ENCODE measurements around the gene MEI1. TPM values are rescaled to one million over a fixed set of nuclear protein-coding genes. Genes with fewer than 3 reads are reported as not detected.
A peak's percentile ranks its signal among the peaks of the same experiment; 100 is the strongest.
"Not testable (repeated sequence)": the region's sequence is repeated elsewhere in the genome, so short reads cannot be mapped to it uniquely, and the experiment has no call there.

The MEI1 gene
- total and polyA plus RNA-seq, 4 experiments from 2014 or later: 79.2 to 286 (median 118) TPM

- Histone ChIP-seq H3K27me3 (ENCODE audit: insufficient read depth, low read length) (no peaks in the 10 kb centered on the region), H3K36me3 (ENCODE audit: insufficient read depth, low read length) (peaks cover 52% of the 10 kb centered on the region)
- intact Hi-C loops (cut with micrococcal nuclease): no loop called here
Observed at GRCh38 chr22:41664490-41664889, 34.8 kb upstream of the MEI1 start.

GRCh38 chr22:41664951-41665350, 34.4 kb upstream of the MEI1 start:
- Histone ChIP-seq H3K4me1 (ENCODE audit: insufficient read depth, low read length) (peaks cover 14% of the 10 kb centered on the region), H3K9me3 (ENCODE audit: control insufficient read depth in 1 of 2, low read length in 2 of 2) (no peaks in the 10 kb centered on the region), H3K27me3 (ENCODE audit: insufficient read depth, low read length) (no peaks in the 10 kb centered on the region), H3K27ac (ENCODE audit: low read depth, low read length) (no peak overlapping the region), H3K36me3 (ENCODE audit: insufficient read depth, low read length) (peaks cover 50% of the 10 kb centered on the region), H3K4me3 (ENCODE audit: low read length in 2 of 2) (no peak overlapping the region)
- CTCF ChIA-PET (ENCODE audit: partially characterized antibody): interaction anchor here (1.0 to 5.8 kb wide), 7 partner anchors 9 to 276 kb away, joined by 3 to 59 read pairs (median 24); partner anchors contain the start of genes MEI1 and SNU13
- Mint-ChIP-seq H3K9me3 (no peaks in the 10 kb centered on the region), H3K27me3 (no peaks in the 10 kb centered on the region), H3K36me3 (peaks cover 25 to 53% of the 10 kb centered on the region in 2 donors), H3K27ac (peak overlapping the region; percentile 38 to 81 (median 64)), H3K4me3 (no peak overlapping the region), H3K4me1 (peaks cover 4 to 14% (median 12%) of the 10 kb centered on the region in 4 donors)
- intact Hi-C loops (cut with micrococcal nuclease): no loop called here
- DNase-seq: no peak
- POLR2A ChIA-PET (ENCODE audit: partially characterized antibody): interaction anchor here (1.0 to 3.3 kb wide), 3 partner anchors 16 to 116 kb away, joined by 3 to 36 read pairs (median 4); no protein-coding TSS in a partner anchor

More at GRCh38 chr22:41664490-41664889, 34.8 kb upstream of the MEI1 start:
- ChIA-PET CTCF (ENCODE audit: partially characterized antibody) (interaction anchor here (1.0 to 5.8 kb wide), 4 partner anchors 10 to 50 kb away, joined by 3 to 59 read pairs (median 28); partner anchors contain the start of gene MEI1), POLR2A (ENCODE audit: partially characterized antibody) (interaction anchor here (1.0 kb wide), 1 partner anchor 40 kb away, joined by 4 read pairs; no protein-coding TSS in a partner anchor)
- no peak overlapping the region for H3K27ac ChIP-seq (ENCODE audit: low read depth, low read length)
- Mint-ChIP-seq H3K9me3 (no peaks in the 10 kb centered on the region), H3K4me1 (peaks cover 4 to 14% (median 12%) of the 10 kb centered on the region in 4 donors), H3K27me3 (no peaks in the 10 kb centered on the region), H3K36me3 (peaks cover 26 to 57% of the 10 kb centered on the region in 2 donors), H3K27ac (peak overlapping the region in 3 of 7 donors; percentile 50 to 70 (median 65)), H3K4me3 (no peak overlapping the region)
- H3K4me1 ChIP-seq (ENCODE audit: insufficient read depth, low read length): peaks cover 14% of the 10 kb centered on the region
- H3K4me3 ChIP-seq (ENCODE audit: low read length in 2 of 2): no peak overlapping the region
- no peak for DNase-seq
- no peaks in the 10 kb centered on the region for H3K9me3 ChIP-seq (ENCODE audit: control insufficient read depth in 1 of 2, low read length in 2 of 2)

GRCh38 chr22:41668971-41669911, 30.1 kb upstream of the MEI1 start:
- no peaks in the 10 kb centered on the region for H3K27me3 ChIP-seq (ENCODE audit: insufficient read depth, low read length)
- Mint-ChIP-seq H3K9me3 (no peaks in the 10 kb centered on the region), H3K27me3 (no peaks in the 10 kb centered on the region), H3K27ac (peak overlapping the region in 5 of 7 donors; percentile 5 to 84 (median 69)), H3K4me1 (peaks cover 9 to 17% (median 13%) of the 10 kb centered on the region in 4 donors), H3K36me3 (peaks cover 6 to 35% of the 10 kb centered on the region in 2 donors), H3K4me3 (peak overlapping the region in 3 of 8 donors; percentile 15 to 57 (median 23))
- peaks cover 17% of the 10 kb centered on the region for H3K36me3 ChIP-seq (ENCODE audit: insufficient read depth, low read length)
- H3K4me3 ChIP-seq (ENCODE audit: low read length in 2 of 2): no peak overlapping the region
- peaks cover 14% of the 10 kb centered on the region for H3K4me1 ChIP-seq (ENCODE audit: insufficient read depth, low read length)
- DNase-seq: no peak
- intact Hi-C loops (cut with micrococcal nuclease): no loop called here
- no peak overlapping the region for H3K27ac ChIP-seq (ENCODE audit: low read depth, low read length)
- CTCF ChIA-PET (ENCODE audit: partially characterized antibody): interaction anchor here (0.7 to 5.8 kb wide), 2 partner anchors 8 to 28 kb away, joined by 3 to 59 read pairs; partner anchors contain the start of gene MEI1
- POLR2A ChIA-PET (ENCODE audit: partially characterized antibody): interaction anchor here (2.5 to 3.6 kb wide), 2 partner anchors 20 to 29 kb away, joined by 26 to 68 read pairs; partner anchors contain the start of genes MEI1 and SNU13
- H3K9me3 ChIP-seq (ENCODE audit: control insufficient read depth in 1 of 2, low read length in 2 of 2): no peaks in the 10 kb centered on the region

GRCh38 chr22:41672096-41672495, 27.2 kb upstream of the MEI1 start:
- Mint-ChIP-seq H3K27ac (peak overlapping the region in 1 of 7 donors; percentile 46), H3K4me1 (peaks cover 9 to 21% (median 14%) of the 10 kb centered on the region in 4 donors), H3K36me3 (peaks cover 26 to 40% of the 10 kb centered on the region in 2 donors)
- H3K27me3 ChIP-seq (ENCODE audit: insufficient read depth, low read length); H3K27ac ChIP-seq (ENCODE audit: low read depth, low read length); DNase-seq; H3K4me3 Mint-ChIP-seq; intact Hi-C loops (cut with micrococcal nuclease); POLR2A ChIA-PET (ENCODE audit: partially characterized antibody); H3K4me1 ChIP-seq (ENCODE audit: insufficient read depth, low read length); H3K27me3 Mint-ChIP-seq; H3K9me3 ChIP-seq (ENCODE audit: control insufficient read depth in 1 of 2, low read length in 2 of 2); H3K9me3 Mint-ChIP-seq; H3K4me3 ChIP-seq (ENCODE audit: low read length in 2 of 2): not testable (repeated sequence)
- peaks cover 18% of the 10 kb centered on the region for H3K36me3 ChIP-seq (ENCODE audit: insufficient read depth, low read length)
- CTCF ChIA-PET (ENCODE audit: partially characterized antibody): interaction anchor here (1.3 to 3.8 kb wide), 2 partner anchors 25 to 269 kb away, joined by 10 to 12 read pairs; no protein-coding TSS in a partner anchor

- intact Hi-C loops (cut with micrococcal nuclease): no loop called here
- peaks cover 30 to 43% of the 10 kb centered on the region in 2 donors for H3K36me3 Mint-ChIP-seq
Observed at GRCh38 chr22:41672780-41673509, 26.4 kb upstream of the MEI1 start.

GRCh38 chr22:41674846-41675340, 24.4 kb upstream of the MEI1 start:
- H3K9me3 ChIP-seq (ENCODE audit: control insufficient read depth in 1 of 2, low read length in 2 of 2): no peaks in the 10 kb centered on the region
- no peak overlapping the region for H3K27ac ChIP-seq (ENCODE audit: low read depth, low read length)
- ChIA-PET POLR2A (ENCODE audit: partially characterized antibody) (interaction anchor here (0.7 kb wide), 1 partner anchor 770 kb away, joined by 3 read pairs; no protein-coding TSS in a partner anchor), CTCF (ENCODE audit: partially characterized antibody) (interaction anchor here (1.5 to 1.6 kb wide), 2 partner anchors 8 to 22 kb away, joined by 7 to 12 read pairs; no protein-coding TSS in a partner anchor)
- no peak overlapping the region for H3K4me3 Mint-ChIP-seq
- H3K27me3 Mint-ChIP-seq: no peaks in the 10 kb centered on the region
- no peak for DNase-seq
- no peaks in the 10 kb centered on the region for H3K4me1 ChIP-seq (ENCODE audit: insufficient read depth, low read length)
- H3K36me3 Mint-ChIP-seq: peaks cover 42 to 56% of the 10 kb centered on the region in 2 donors
- H3K27ac Mint-ChIP-seq: peak overlapping the region in 2 of 7 donors; percentile 60 to 74
- H3K4me3 ChIP-seq (ENCODE audit: low read length in 2 of 2): no peak overlapping the region
- peaks cover 9 to 30% (median 19%) of the 10 kb centered on the region in 4 donors for H3K4me1 Mint-ChIP-seq
- no peaks in the 10 kb centered on the region for H3K9me3 Mint-ChIP-seq
- intact Hi-C loops (cut with micrococcal nuclease): no loop called here
- peaks cover 31% of the 10 kb centered on the region for H3K36me3 ChIP-seq (ENCODE audit: insufficient read depth, low read length)
- H3K27me3 ChIP-seq (ENCODE audit: insufficient read depth, low read length): no peaks in the 10 kb centered on the region

More at GRCh38 chr22:41672780-41673509, 26.4 kb upstream of the MEI1 start:
- Mint-ChIP-seq H3K4me3 (no peak overlapping the region), H3K4me1 (peaks cover 8 to 21% (median 16%) of the 10 kb centered on the region in 4 donors), H3K27me3 (no peaks in the 10 kb centered on the region), H3K9me3 (no peaks in the 10 kb centered on the region), H3K27ac (peak overlapping the region in 3 of 7 donors; percentile 20 to 66 (median 22))
- POLR2A ChIA-PET (ENCODE audit: partially characterized antibody): interaction anchor here (1.3 kb wide), 1 partner anchor 51 kb away, joined by 4 read pairs; the partner anchor contains the start of gene XRCC6
- no peaks in the 10 kb centered on the region for H3K9me3 ChIP-seq (ENCODE audit: control insufficient read depth in 1 of 2, low read length in 2 of 2)
- peaks cover under 1% of the 10 kb centered on the region for H3K4me1 ChIP-seq (ENCODE audit: insufficient read depth, low read length)
- DNase-seq: no peak
- H3K27me3 ChIP-seq (ENCODE audit: insufficient read depth, low read length): no peaks in the 10 kb centered on the region
- no peak overlapping the region for H3K4me3 ChIP-seq (ENCODE audit: low read length in 2 of 2)
- H3K27ac ChIP-seq (ENCODE audit: low read depth, low read length): no peak overlapping the region
- CTCF ChIA-PET (ENCODE audit: partially characterized antibody): interaction anchor here (0.9 to 3.8 kb wide), 2 partner anchors 8 to 268 kb away, joined by 3 to 12 read pairs; no protein-coding TSS in a partner anchor
- H3K36me3 ChIP-seq (ENCODE audit: insufficient read depth, low read length): peaks cover 22% of the 10 kb centered on the region
